GM04504 (cell line): ENCODE data around the gene SDHC.

Experiments used
- DNase-seq: peaks from one replicate; pipeline ENCODE4 v3.0.0-alpha.2; 2012; ENCODE audit warnings: low read depth

The SDHC gene, protein sequence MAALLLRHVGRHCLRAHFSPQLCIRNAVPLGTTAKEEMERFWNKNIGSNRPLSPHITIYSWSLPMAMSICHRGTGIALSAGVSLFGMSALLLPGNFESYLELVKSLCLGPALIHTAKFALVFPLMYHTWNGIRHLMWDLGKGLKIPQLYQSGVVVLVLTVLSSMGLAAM

DNA sequence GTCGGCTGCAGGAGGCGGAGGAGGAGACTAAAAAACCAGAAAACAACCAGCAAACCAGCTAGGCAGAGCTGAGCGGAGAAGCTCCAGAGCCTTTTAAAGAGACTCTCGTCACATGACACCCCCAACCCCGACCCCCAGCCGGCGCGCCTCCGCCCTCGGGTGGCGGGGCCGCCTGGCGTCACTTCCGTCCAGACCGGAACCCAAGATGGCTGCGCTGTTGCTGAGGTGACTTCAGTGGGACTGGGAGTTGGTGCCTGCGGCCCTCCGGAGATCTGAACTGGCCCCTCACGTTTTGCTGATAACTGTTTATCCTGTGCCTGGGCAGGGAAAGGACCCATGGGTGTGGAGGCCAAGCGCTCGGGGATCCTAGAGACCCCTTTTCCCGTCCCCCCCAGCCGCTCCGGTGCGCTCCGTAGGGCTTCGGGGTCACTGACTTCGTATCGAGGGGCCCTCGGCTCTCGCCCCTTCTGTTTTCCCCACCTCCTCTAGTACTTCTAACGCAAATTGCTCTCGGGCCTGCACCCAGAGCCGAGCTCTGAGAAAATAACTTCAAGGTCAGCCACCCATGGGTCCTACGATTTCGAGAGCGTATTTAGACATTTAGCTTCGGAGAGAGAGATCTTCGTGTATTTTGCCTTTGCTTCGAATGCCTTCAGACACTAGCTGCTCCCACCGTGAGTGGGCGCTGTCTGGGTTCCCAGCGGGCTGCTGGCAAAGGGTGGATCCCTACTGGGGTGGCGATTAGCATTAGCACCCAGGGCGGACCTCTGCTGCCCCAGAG, at the start of gene SDHC:
TSS of gene SDHC (plus strand) at position 181 of the 781 bp plus-strand sequence. CDS start at position 206, 25 bp downstream.
- DNase-seq = peak; percentile 73

DNA sequence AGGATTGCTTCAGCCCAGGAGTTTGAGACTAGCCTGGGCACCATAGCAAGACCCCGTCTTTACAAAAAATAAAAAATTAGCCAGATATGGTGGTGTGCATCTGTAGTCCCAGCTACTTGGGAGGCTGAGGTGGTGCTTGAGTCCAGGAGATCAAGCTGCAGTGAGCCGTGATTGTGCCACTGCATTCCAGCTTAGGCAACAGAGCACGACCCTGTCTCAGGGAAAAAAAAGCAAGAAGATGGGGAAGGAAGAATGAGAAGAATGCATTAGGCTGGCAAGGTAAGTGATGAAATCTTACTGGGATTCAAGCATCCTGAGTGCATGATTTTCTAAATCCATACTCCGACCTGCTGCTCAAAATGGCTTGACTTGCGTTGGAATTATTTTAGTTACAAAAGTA, 48.9 kb upstream of the SDHC start:
- DNase-seq = no peak

- DNase-seq = no peak
Observed at GRCh38 chr1:161266202-161266601, 48.0 kb upstream of the SDHC start.

DNA sequence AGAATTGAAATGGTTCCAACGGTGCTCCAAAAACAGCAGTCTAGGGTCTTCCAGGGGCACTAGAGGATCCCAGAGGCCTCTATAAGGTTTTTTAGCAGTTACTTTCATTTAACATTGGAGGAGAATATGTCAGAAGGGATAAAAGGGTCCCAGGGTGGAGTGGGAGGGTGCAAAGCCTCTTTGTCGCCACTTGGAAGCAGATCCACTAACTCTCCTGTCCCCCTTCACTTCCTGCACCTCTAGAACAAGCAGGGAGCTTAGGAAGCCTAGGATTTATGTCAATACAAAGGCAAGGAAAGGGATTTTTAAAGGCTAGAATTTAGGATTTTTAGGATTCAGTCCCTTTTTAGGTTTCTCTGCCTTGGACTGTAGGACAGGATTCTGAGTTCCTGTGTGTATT, 47.3 kb upstream of the SDHC start:
- no peak for DNase-seq

- no peak for DNase-seq
Observed at GRCh38 chr1:161267321-161267720, 46.9 kb upstream of the SDHC start.

GRCh38 chr1:161273402-161273801, 40.8 kb upstream of the SDHC start:
- DNase-seq = no peak

DNA sequence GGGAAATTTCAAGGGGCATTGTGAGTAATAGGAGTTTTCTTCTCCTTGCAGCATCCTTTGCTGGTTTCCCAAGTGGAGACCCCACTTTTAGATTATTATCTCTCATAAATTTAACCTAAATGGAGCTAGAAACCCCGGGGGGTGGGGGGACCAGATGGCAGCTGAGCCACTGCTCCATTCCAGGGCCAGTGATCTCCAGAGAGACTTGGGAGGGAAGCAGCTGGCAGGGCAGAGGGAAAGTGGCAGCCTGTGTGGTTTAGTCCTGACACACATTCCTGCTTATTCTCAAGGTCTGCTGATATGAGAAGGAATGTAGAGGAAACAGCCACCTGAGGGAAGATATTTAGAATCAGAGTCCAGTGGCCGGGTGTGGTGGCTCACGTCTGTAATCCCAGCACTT, 39.3 kb upstream of the SDHC start:
- DNase-seq = no peak

- no peak for DNase-seq
Observed at GRCh38 chr1:161282991-161283390, 31.2 kb upstream of the SDHC start.

- DNase-seq = no peak
Observed at GRCh38 chr1:161285113-161285512, 29.1 kb upstream of the SDHC start.

- no peak for DNase-seq
Observed at GRCh38 chr1:161285521-161285920, 28.7 kb upstream of the SDHC start.

- DNase-seq = no peak
Observed at GRCh38 chr1:161287482-161288054, 26.6 kb upstream of the SDHC start.

DNA sequence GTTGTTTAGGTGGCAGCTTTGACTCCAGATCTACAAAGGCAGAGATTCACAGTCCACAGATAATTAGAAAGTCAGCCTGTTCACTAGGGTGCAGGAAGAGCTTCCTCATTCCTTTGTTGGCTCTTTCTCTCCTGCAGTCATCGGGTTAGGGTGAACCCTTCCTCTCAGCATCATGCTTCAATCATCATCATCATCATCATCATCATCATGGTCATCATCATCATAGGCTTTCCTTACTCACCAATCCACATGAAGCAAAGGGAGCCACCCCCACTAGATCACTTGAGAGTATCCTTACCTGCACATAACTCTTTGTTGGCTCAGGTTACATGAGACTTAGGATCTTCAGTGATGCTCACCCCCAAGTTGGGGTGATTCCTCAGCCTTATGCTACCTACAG, 23.4 kb upstream of the SDHC start:
- no peak for DNase-seq

- DNase-seq = no peak
Observed at GRCh38 chr1:161297415-161297814, 16.8 kb upstream of the SDHC start.

GRCh38 chr1:161298116-161298515, 16.1 kb upstream of the SDHC start:
- DNase-seq = no peak

GRCh38 chr1:161299347-161299746, 14.8 kb upstream of the SDHC start:
- no peak for DNase-seq

- no peak for DNase-seq
Observed at GRCh38 chr1:161300478-161300877, 13.7 kb upstream of the SDHC start.

DNA sequence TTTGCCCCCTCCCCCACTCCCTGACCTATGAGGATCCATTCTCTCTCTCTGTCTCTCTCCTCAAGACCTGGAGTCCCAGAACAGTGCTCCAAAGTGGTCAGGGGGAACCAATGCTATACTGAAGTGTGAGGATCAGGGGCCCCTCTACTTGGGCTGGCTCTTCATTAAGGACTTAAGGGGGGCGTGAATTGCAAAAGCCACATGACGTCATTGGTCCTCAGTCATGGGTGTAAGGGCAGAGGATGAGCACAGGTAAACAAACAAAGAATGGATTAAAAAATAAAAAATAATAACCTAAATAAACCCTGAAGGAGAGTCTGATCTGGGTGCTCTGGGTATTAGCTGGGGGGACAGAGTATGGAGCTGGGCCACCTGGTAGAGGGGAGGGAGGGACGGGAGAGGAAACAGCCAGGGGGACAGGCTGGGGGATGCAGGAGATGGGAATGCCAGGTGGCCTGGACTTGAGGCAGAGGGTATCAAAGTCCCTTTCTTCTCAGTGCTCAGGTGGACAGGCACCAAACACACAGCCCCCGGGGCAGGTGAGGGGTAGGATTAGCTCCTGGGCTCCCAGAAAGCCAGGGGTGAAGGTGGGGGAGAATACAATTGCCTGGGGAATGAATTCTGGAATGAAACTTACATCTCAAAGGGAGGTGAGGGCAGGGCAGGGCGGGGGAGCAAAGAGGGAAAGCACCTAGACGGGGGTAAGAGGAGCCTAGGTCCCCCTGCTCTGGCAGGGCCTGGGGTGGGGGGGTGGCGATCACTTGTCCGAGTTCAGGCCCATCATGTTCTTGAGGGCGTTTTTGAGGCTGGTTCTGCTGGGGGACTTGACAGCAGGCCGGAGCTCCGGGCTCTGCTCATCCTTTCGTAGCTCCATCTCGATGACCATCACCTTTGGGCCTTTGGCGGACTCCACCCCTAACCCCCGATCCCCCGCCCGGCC, 9.0 kb upstream of the SDHC start:
- DNase-seq = no peak

GRCh38 chr1:161305867-161306519, 8.2 kb upstream of the SDHC start:
- no peak for DNase-seq

DNA sequence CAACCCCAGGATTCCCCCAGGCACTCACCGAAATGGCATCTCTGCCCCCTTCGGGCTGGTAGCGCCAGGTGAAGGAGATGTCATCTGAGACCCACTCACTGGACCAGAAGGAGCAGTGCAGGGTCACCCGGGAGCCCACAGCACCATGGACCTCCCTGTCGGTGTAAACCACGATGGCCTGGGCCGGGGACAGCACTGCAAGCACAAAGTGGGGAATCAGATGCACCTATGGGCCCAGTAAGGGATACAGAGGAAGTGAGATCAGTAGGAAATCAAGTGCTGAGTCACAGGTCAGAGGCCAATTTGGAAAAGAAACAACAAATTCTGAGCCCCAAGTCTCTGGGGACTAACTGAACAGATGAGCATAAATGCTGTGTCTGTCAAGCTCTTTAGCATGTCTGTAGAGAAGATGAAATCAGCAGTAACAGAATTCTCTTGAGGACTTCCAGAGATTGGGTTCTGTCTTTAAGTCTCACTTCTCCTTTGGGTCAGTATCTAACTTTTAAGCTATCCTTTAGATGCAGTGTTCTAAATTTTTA, 6.9 kb upstream of the SDHC start:
- peak; percentile 24 for DNase-seq

- DNase-seq = no peak
Observed at GRCh38 chr1:161307892-161308638, 6.1 kb upstream of the SDHC start.

- DNase-seq = no peak
Observed at GRCh38 chr1:161309868-161310267, 4.3 kb upstream of the SDHC start, which contains the start of gene MPZ. MPZ (minus strand) TSS chr1:161309968; CDS start chr1:161309905, 63 bp downstream.
